GM18505 (cell line): Measurements from ENCODE around the gene GCSAM.

ENCODE experiments used
- ATAC-seq: cut with Tn5 transposase; IDR thresholded peaks from one replicate; pipeline ENCODE4 v1.9.1; 2021; ENCODE audit not compliant: unreplicated experiment
- POLR2A ChIP-seq: IDR thresholded peaks from 4 replicates; pipeline ENCODE4 v1.6.1; 2011; ENCODE audit warnings: borderline replicate concordance; ENCODE audit not compliant: insufficient read depth, insufficient read length; ENCODE audit errors: extremely low read depth

Gene GCSAM

DNA sequence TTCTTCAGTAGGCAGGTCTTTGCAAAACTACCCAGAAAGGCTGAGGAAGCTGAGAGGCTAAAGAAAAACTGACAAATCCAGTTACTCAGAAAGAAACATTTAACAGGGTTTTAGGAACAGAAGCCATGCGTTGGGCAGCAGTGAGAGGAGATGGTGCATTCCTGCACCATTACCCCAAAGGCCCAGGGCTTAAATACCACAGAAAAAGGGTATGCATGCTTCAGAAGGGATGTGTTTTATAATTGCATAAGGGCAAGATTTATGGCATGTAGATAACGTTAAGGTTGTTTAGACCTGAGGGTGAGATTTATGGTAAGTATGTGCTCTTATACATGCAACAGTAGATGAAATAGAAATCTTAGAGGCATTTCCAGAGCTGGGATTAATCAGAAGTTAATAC is 36.9 kb downstream of the GCSAM start:
- no peak for ATAC-seq
- TF ChIP-seq POLR2A: no peak

DNA sequence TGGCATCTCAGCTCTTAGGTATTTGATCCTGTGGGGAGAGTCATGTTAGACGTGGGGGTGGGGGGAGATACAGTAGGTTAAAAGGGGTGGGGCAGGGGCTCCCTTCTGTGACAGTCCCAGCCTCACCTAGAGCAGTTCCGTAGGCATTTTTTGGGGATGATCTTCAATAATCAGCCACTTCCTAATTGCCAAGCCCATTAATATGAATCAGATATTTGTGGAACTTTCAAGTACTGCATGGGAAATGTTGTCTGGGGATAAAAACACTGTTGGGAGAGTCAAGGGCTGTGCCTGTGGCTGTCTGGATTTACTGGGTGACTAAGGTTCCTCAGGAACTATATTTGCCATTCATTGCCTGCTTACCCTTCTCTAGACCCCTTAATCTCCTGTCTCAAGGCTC is 37.3 kb downstream of the GCSAM start:
- TF ChIP-seq POLR2A: no peak
- no peak for ATAC-seq

GRCh38 chr3:112093180-112093522 is 39.9 kb downstream of the GCSAM start:
- TF ChIP-seq POLR2A: no peak
- ATAC-seq: no peak

DNA sequence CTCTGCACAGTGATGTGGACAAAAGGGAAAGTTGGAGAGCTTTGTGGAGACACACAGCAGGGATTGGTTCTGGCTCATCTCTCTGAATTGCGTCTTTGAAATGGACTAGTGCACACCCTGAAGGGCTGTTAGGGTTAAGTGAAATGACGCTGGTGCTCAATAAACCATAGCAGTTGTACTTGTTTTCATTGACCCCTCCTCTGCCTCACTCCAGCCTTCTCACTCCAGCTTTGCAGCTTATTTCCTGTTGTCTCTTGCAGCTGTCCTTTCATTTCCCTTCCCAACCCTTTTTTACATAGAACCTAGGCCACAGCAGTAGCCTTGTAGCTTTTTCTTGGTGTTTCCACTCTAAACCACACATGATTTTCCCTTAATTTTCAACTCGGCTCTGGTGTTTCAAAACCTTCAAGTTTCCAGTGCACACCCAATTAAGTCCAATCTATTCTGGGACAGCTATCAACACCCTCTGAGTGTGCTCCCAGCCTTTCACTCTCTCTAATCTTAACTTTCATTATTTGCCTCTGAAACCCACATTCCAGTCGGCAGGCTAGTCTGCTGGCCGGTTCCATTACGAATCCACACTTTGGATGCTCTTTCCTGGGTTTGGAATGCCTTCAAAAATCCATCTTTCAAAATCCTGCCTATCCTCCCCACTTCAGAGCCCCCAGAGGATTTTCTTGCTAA is 40.4 kb downstream of the GCSAM start:
- ATAC-seq: no peak
- no peak for TF ChIP-seq POLR2A

- ATAC-seq: no peak
- TF ChIP-seq POLR2A: no peak
These were observed 42.0 kb downstream of the GCSAM start for GRCh38 chr3:112090887-112091586.

GRCh38 chr3:112089956-112090886 is 42.8 kb downstream of the GCSAM start:
- no peak for TF ChIP-seq POLR2A

GRCh38 chr3:112088944-112089343 is 44.1 kb downstream of the GCSAM start:
- TF ChIP-seq POLR2A: no peak
- ATAC-seq: no peak

More at GRCh38 chr3:112089956-112090886, 42.8 kb downstream of the GCSAM start:
- ATAC-seq: no peak

DNA sequence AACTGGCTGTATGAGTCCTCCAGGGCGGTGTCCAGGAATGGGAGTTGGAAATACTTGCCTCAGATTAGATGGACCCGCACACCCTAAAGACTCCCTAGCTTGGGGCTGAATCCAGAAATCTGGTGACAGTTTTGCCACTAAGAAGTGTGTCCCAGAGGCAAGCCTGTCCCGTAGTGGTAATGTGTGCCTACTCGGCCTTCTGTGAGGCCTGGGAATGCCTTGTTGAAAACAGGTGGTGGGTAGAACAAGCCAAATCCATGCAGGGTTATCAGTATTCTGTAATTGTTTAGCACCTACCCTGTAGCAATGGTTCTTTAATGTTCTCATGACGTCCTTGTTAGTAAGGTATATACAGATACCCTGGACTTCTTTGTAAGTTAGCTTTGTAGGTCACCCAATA is 45.3 kb downstream of the GCSAM start:
- TF ChIP-seq POLR2A: no peak
- no peak for ATAC-seq

DNA sequence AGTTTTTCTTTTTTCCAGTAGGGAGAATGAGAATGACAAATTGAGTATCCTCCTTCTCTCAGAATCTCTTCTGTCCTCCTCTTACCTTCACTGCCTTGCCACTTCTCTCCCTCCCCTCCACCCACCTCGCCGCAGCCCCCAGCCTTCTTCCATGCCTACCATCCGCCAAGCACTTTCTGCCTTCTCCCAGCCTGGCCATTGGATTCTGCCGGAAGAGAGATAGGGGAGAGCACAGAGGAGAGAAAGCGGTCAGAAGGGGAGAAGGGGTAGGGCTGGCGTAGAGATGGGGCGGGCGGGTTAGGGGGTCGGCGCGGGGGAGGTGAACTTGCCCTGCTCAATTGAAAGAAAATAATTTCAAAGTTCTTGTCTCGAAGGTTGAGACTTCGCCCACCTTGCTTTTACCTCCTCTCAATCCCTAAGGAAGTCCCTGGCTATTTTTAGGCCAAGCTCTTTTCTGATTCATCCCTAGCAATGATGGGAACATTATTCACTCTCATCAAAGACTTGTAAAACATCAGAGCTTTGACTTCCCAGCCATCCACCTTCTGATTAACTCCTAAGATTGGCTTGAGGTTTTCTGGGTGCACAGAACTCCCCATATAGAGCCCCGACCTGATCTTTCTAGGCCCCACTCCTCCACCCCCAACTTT is 46.0 kb downstream of the GCSAM start:
- ATAC-seq: no peak
- TF ChIP-seq POLR2A: no peak

DNA sequence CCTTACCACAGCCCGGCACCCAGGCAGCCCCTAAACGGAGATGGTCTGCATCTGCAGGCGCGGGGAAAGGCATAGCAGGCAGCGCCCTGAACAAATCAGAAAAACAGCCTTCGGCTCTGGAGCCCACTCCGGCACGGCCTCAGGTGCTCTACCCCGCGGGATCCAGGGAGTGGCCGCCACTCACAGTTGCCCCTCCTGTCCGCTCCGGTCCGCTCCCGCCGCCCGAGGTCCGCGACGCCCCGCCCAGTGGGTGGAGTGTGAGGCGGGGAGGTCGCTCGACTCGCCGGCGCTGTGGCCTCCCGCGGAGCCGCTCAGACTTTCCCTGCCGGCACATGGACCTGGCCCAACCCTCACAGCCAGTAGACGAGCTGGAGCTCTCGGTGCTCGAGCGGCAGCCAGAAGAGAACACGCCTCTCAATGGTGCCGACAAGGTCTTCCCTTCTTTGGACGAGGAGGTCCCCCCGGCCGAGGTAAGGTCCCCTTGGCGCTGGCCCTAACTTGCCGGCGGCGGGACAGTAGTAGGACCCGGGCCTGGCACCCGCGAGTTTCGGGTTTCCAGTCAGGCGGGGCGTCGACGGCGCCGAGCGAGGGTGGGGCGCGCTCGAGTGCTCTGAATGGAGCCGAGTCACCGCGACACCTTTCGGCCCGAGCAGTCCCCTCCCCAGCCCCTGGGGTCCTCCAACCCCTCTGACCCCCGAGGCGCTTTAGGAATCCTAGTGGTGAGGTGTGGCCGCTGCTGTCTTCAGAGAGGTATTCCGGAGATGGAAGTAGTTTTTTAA is 46.8 kb downstream of the GCSAM start, which contains the start of gene C3orf52:
Gene C3orf52 (plus strand): TSS at position 314 of the 779 bp plus-strand sequence. CDS start 19 bp downstream, at position 333.
- ATAC-seq: peak; percentile 83
- TF ChIP-seq POLR2A: peak; percentile 34

GRCh38 chr3:112085735-112086075 is 47.3 kb downstream of the GCSAM start:
- TF ChIP-seq POLR2A: no peak
- ATAC-seq: no peak

GRCh38 chr3:112084980-112085705 is 47.9 kb downstream of the GCSAM start:
- no peak for ATAC-seq
- TF ChIP-seq POLR2A: no peak
